Psoas muscle (tissue), 8 donors: ENCODE measurements around the gene MCOLN3. TPM values are rescaled to one million over a fixed set of nuclear protein-coding genes. Genes with fewer than 3 reads are reported as not detected.

ENCODE experiments used
- ATAC-seq, 4 donors: fragments of 200-7000 bp; cut with Tn5 transposase; one replicate each; pipeline ENCODE4 v1.9.1; 2020; ENCODE audit warnings: moderate library complexity in 3 of 4, mild to moderate bottlenecking in 2 of 4
- DNase-seq, 2 donors: peaks; one replicate each; pipeline ENCODE4 v3.0.0-alpha.2; 2020
- H3K27ac ChIP-seq: fragments of 200-600 bp; one replicate; pipeline ENCODE4 v1.8.0; 2022
- H3K27me3 ChIP-seq, 3 donors: fragments of 200-600 bp in 1 of 3; one replicate each; pipeline versions ENCODE4 v1.6.1 to v1.8.0; 2013 to 2022; ENCODE audit warnings: low read length in 2 of 3, mild to moderate bottlenecking in 2 of 3, moderate library complexity in 1 of 3; ENCODE audit not compliant: insufficient read depth in 3 of 3
- H3K36me3 ChIP-seq, 2 donors: fragments of 200-600 bp in 1 of 2; one replicate each; pipeline versions ENCODE4 v1.6.1 to v1.8.0; 2013 to 2022; ENCODE audit warnings: low read depth in 1 of 2, mild to moderate bottlenecking in 1 of 2, moderate library complexity in 1 of 2; ENCODE audit not compliant: insufficient read depth in 1 of 2
- H3K4me1 ChIP-seq: fragments of 200-600 bp; one replicate; pipeline ENCODE4 v1.8.0; 2022
- H3K4me3 ChIP-seq: fragments of 200-600 bp; one replicate; pipeline ENCODE4 v1.8.0; 2022; ENCODE audit warnings: mild to moderate bottlenecking
- H3K9me3 ChIP-seq: fragments of 200-600 bp; one replicate; pipeline ENCODE4 v1.8.0; 2022
- CTCF ChIP-seq: fragments of 200-600 bp; IDR thresholded peaks from one replicate; pipeline ENCODE4 v1.8.0; 2022; ENCODE audit warnings: antibody characterized with exemption
- whole genome bisulfite sequencing, 3 donors: extraction: QIAGEN DNeasy Blood & Tissue Kit; methylation state at CpG; one replicate each; pipeline versions ENCODE4 v1.1.6 to v1.1.7; 2013; 5-methylcytosine and 5-hydroxymethylcytosine counted together
- intact Hi-C, 2 donors: fragments of 100-400 bp; cut with DNase I; formaldehyde crosslinking; loops; one replicate each; pipeline versions ENCODE4 v1.11.0 to v1.14.2; 2022
- polyA plus RNA-seq, 3 donors: library from polyadenylated mRNA; stranded (reverse); fragments of 200-250 nt; gene quantifications; one replicate each; pipeline ENCODE4 v1.2.3, GENCODE V29; 2013
- total RNA-seq, 4 donors: library from RNA; stranded (reverse); fragmentation: NEBNext Ultra II Directional in 2 of 4; extraction: Animal tissue kit (Norgen Biotek cat#: 25700) in 2 of 4; gene quantifications; one replicate each; pipeline versions ENCODE4 v1.2.1 to v1.2.4, GENCODE V29; 2021 to 2023
- donor health status: healthy with polysubstance abuse.
- donor health status: DM: no; HTN: no; CAD: no; lungs with moderate emphysema.
- donor health status: Bipolar disorder and iron deficiency.
- donor health status: healthy.
- donor health status: DM: yes; HTN: yes; CAD: no.
- donor health status: DM: no; HTN: no; CAD: no.
- donor health status: DM: no; HTN: no; CAD: no.
- donor health status: DM: yes; HTN: yes; CAD: no.

The MCOLN3 gene
- total and polyA plus RNA-seq, 7 donors, result 0.06 to 0.62 (median 0.32) TPM; not detected in 3

GRCh38 chr1:85058786-85059185 lies 10.5 kb upstream of the MCOLN3 start:
- Histone ChIP-seq H3K27me3 (no peaks in the 10 kb centered on the region), H3K27ac (no peak overlapping the region), H3K4me1 (no peaks in the 10 kb centered on the region), H3K4me3 (no peak overlapping the region), H3K36me3 (no peaks in the 10 kb centered on the region), H3K9me3 (no peaks in the 10 kb centered on the region)
- no peak for DNase-seq
- intact Hi-C loops, result no loop called here
- 36 to 61% (median 37%) methylated on average over 1 of the region's 1 CpG for WGBS, 3 donors
- TF ChIP-seq CTCF, result no peak
- ATAC-seq, result no peak

DNA sequence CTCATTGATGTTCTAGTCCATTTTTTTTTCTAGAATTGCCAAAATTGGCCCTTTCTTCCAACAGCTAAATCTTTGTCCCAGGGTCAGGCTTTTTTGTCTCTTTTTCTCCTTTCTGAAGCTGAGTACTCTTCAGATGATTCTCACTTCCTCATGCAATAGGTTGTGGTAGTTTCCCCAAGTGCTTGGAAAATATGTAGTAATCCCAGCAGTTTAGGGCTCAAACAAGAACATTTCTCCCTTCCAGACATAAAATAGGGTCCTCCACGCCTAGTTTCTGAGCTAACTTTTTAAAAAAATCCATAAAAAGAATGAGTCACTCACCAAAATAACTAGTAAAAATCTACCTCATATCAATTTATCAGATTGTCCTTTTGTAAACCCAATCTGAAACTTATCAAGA lies 10.0 kb upstream of the MCOLN3 start:
- Histone ChIP-seq H3K4me1 (no peaks in the 10 kb centered on the region), H3K9me3 (no peaks in the 10 kb centered on the region), H3K27ac (no peak overlapping the region), H3K36me3 (no peaks in the 10 kb centered on the region), H3K27me3 (no peaks in the 10 kb centered on the region), H3K4me3 (no peak overlapping the region)
- WGBS, 3 donors, result 52 to 77% (median 53%) methylated on average over 1 of the region's 1 CpG
- DNase-seq (no peak), ATAC-seq (no peak)
- TF ChIP-seq CTCF, result no peak
- intact Hi-C loops, result no loop called here

- H3K4me1 ChIP-seq, result no peaks in the 10 kb centered on the region
- no peak overlapping the region for H3K27ac ChIP-seq
- no peak overlapping the region for H3K4me3 ChIP-seq
- TF ChIP-seq CTCF, result no peak
- DNase-seq (no peak), ATAC-seq (no peak)
- intact Hi-C loops, result no loop called here
- H3K36me3 ChIP-seq, result no peaks in the 10 kb centered on the region
- peaks cover 0 to 17% (median 1%) of the 10 kb centered on the region in 3 donors for H3K27me3 ChIP-seq
- H3K9me3 ChIP-seq, result no peaks in the 10 kb centered on the region
- WGBS, 3 donors, result 48 to 50% (median 48%) methylated on average over 4 of the region's 4 CpGs
These were observed 6.4 kb upstream of the MCOLN3 start for GRCh38 chr1:85054664-85055063.

GRCh38 chr1:85049735-85050166 lies 1.5 kb upstream of the MCOLN3 start:
- DNase-seq, result no peak
- peaks cover 8 to 64% (median 15%) of the 10 kb centered on the region in 3 donors for H3K27me3 ChIP-seq
- H3K4me1 ChIP-seq, result peaks cover 5% of the 10 kb centered on the region
- 22 to 34% (median 29%) methylated on average over 11 of the region's 11 CpGs for WGBS, 3 donors
- intact Hi-C loops, result no loop called here
- H3K36me3 ChIP-seq, result no peaks in the 10 kb centered on the region
- no peak overlapping the region for H3K27ac ChIP-seq
- no peak for TF ChIP-seq CTCF
- ATAC-seq, result no peak
- no peak overlapping the region for H3K4me3 ChIP-seq
- H3K9me3 ChIP-seq, result no peaks in the 10 kb centered on the region
